Osteoblast (primary cell): ENCODE results near the gene D2HGDH. TPM values are rescaled to one million over a fixed set of nuclear protein-coding genes. Genes with fewer than 3 reads are reported as not detected.
"Not testable (repeated sequence)": the region's sequence is repeated elsewhere in the genome, so short reads cannot be mapped to it uniquely, and the experiment has no call there.

Experiments
- DNase-seq: peaks from one replicate; pipeline ENCODE4 v3.0.0; 2011; ENCODE audit warnings: low spot score, mixed read lengths; ENCODE audit not compliant: insufficient read length; ENCODE audit errors: missing footprints
- H2AFZ ChIP-seq: 2 replicates; pipeline ENCODE4 v1.6.0; 2011; ENCODE audit warnings: mild to moderate bottlenecking, low read length
- H3K27ac ChIP-seq: 2 replicates; pipeline ENCODE4 v1.5.1; 2011; ENCODE audit warnings: mild to moderate bottlenecking, low read depth, low read length, moderate library complexity
- H3K27me3 ChIP-seq: 2 replicates; pipeline ENCODE4 v1.6.0; 2012; ENCODE audit warnings: mild to moderate bottlenecking, control low read depth, inconsistent platforms, low read length, moderate library complexity; ENCODE audit not compliant: insufficient read depth
- H3K36me3 ChIP-seq: 2 replicates; pipeline ENCODE4 v1.5.1; 2011; ENCODE audit warnings: mild to moderate bottlenecking, low read length, control low read depth, moderate library complexity; ENCODE audit not compliant: insufficient read depth
- H3K4me1 ChIP-seq: 2 replicates; pipeline ENCODE4 v1.5.1; 2011; ENCODE audit warnings: mild to moderate bottlenecking, low read length, control low read depth, moderate library complexity; ENCODE audit not compliant: insufficient read depth
- H3K4me2 ChIP-seq: 2 replicates; pipeline ENCODE4 v1.6.0; 2011; ENCODE audit warnings: mild to moderate bottlenecking, low read length; ENCODE audit not compliant: insufficient read depth
- H3K4me3 ChIP-seq: fragments of 200-600 bp; sonication (generic); 3 replicates; pipeline ENCODE4 v1.5.1; 2012; ENCODE audit warnings: mild to moderate bottlenecking, low read length, inconsistent platforms; ENCODE audit not compliant: insufficient read depth
- H3K79me2 ChIP-seq: 2 replicates; pipeline ENCODE4 v1.6.0; 2012; ENCODE audit warnings: mild to moderate bottlenecking, low read length, control low read depth, inconsistent platforms; ENCODE audit not compliant: insufficient read depth
- H3K9me3 ChIP-seq: 2 replicates; pipeline ENCODE4 v1.5.1; 2011; ENCODE audit warnings: low read depth, low read length, control low read depth
- H4K20me1 ChIP-seq: 2 replicates; pipeline ENCODE4 v1.6.0; 2012; ENCODE audit warnings: mild to moderate bottlenecking, low read length, control low read depth; ENCODE audit not compliant: insufficient read depth
- total RNA-seq: library from RNA; depleted of rRNA; stranded (reverse); fragments of >200 nt; gene quantifications from 2 replicates; pipeline ENCODE4 v1.2.3, GENCODE V29; 2012
- TF ChIP-seq, protein P1 (sequence below): IDR thresholded peaks from 2 replicates; pipeline ENCODE4 v1.5.1; 2011; ENCODE audit warnings: mild to moderate bottlenecking, low read depth, low read length, moderate library complexity; ENCODE audit errors: extremely low read depth

Gene D2HGDH
- total RNA-seq, 1 donor, result 15.6 TPM

DNA sequence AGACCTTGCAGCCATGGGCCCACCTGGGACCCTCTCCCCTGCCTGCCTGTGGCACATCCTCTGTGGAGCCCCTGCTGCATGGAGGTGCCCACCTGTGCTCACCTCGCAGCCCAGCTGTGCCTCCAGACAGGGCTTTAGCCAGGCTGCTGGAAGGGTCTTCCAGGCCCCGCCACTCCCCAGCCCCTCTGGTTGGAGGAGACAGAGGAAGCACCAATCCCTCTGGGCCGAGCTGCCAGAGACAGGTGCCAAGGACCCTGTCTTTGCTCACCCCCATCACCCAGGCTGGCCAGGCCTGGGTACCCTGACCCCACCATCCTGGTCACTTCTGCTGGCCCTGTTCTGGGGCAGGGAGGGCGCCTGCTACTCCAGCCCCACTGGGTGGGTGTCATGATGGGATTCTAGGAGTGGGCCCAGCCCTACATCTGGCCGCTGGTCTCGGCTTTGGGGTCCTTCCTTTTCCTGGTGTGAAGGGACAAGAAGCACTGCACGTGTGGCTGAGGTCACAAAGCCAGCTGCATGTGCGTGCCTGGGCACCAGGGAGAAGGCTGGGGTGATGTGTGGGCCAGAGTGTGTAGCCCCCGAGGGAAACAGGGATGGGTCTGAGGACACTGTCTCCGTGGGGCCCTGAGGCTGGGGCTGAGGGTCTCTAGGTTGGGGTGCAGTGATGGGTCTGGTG lies 65.2 kb downstream of the D2HGDH start:
- H3K4me1 ChIP-seq, result no peaks in the 10 kb centered on the region
- H3K79me2 ChIP-seq, result no peaks in the 10 kb centered on the region
- H3K4me2 ChIP-seq, result no peak overlapping the region
- no peak overlapping the region for H3K4me3 ChIP-seq
- no peaks in the 10 kb centered on the region for H4K20me1 ChIP-seq
- H3K27ac ChIP-seq, result no peak overlapping the region
- H2AFZ ChIP-seq, result no peak overlapping the region
- peaks cover 36% of the 10 kb centered on the region for H3K27me3 ChIP-seq
- peak; percentile 72 for DNase-seq
- TF ChIP-seq, protein P1, sequence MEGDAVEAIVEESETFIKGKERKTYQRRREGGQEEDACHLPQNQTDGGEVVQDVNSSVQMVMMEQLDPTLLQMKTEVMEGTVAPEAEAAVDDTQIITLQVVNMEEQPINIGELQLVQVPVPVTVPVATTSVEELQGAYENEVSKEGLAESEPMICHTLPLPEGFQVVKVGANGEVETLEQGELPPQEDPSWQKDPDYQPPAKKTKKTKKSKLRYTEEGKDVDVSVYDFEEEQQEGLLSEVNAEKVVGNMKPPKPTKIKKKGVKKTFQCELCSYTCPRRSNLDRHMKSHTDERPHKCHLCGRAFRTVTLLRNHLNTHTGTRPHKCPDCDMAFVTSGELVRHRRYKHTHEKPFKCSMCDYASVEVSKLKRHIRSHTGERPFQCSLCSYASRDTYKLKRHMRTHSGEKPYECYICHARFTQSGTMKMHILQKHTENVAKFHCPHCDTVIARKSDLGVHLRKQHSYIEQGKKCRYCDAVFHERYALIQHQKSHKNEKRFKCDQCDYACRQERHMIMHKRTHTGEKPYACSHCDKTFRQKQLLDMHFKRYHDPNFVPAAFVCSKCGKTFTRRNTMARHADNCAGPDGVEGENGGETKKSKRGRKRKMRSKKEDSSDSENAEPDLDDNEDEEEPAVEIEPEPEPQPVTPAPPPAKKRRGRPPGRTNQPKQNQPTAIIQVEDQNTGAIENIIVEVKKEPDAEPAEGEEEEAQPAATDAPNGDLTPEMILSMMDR, result no peak
- no peaks in the 10 kb centered on the region for H3K36me3 ChIP-seq
- no peaks in the 10 kb centered on the region for H3K9me3 ChIP-seq

DNA sequence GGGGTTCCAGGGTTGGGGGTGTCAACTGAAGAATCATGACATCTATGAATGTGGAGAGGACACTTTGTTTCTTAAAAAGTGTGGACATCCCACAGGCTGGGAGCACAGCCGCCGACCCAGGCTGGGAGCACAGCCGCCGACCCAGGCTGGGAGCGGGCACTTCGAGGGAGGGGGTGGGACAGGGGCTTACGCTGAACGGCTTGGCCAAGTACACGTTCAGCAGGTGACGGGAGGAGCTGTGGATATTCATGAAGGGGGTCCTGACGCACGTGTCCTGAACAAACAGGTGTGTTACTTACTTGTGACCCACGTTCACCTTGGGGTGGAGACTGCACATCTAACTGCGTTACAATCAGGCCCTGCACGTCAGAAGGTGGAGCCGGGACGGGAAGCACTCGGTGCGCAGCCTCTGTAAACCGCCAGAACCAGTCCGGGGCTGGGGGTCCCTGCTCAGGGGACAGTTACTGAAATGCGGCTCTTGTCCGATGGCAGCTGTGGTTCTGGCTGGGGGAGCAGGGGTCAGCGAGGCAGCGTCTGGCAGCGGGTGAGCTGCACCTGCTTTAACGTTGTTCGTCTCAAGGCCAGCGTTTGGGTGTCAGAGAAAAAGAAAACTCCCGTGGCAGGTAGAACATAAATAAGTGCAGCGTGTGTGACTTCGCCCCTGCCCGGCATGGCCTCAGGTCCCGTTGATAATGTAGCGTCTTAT lies 65.9 kb downstream of the D2HGDH start:
- peak; percentile 23 for DNase-seq
- H3K9me3 ChIP-seq, H3K79me2 ChIP-seq, H3K36me3 ChIP-seq, H4K20me1 ChIP-seq, H2AFZ ChIP-seq, H3K4me3 ChIP-seq, H3K4me2 ChIP-seq, H3K4me1 ChIP-seq, H3K27ac ChIP-seq: not testable (repeated sequence)
- H3K27me3 ChIP-seq, result peaks cover 35% of the 10 kb centered on the region

DNA sequence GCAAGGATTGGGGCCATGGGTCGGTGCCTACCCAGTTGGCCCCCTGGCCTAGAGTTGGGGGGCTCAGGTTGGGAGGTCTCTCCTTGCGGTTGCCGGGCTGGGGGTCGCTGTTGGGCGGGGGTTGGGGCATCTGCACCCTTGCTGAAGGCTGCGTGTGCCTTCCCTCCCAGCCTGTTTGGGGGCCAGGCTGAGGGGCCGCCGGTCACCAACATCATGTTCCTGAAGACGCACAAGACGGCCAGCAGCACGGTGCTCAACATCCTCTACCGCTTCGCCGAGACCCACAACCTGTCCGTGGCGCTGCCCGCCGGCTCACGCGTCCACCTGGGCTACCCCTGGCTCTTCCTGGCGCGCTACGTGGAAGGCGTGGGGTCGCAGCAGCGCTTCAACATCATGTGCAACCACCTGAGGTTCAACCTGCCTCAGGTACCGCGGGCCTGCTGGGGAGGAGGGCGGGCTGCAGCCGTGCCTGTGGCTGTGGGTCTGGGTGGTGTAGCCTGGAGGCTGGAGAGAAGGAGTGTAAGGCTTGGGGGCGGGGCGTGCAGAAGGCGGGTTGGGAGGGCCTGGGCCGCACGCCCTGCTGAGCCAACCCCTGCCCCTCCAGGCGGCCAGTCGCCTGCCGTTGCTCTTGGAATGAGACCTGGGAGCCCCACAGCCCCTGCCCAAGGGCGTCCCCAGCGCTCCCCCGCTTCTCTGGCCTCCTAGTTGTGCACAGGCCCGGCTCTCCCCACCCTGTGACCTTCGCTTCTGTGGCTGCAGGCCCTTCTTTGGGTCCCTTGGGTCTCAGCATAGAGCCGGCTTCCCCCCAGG lies 67.4 kb downstream of the D2HGDH start:
- H3K9me3 ChIP-seq, result no peaks in the 10 kb centered on the region
- no peaks in the 10 kb centered on the region for H3K36me3 ChIP-seq
- H2AFZ ChIP-seq, result no peak overlapping the region
- DNase-seq, result peak; percentile 74
- H3K4me3 ChIP-seq, result no peak overlapping the region
- H3K27me3 ChIP-seq, result peaks cover 25% of the 10 kb centered on the region
- no peak overlapping the region for H3K4me2 ChIP-seq
- no peaks in the 10 kb centered on the region for H4K20me1 ChIP-seq
- H3K4me1 ChIP-seq, result no peaks in the 10 kb centered on the region
- H3K79me2 ChIP-seq, result no peaks in the 10 kb centered on the region
- no peak overlapping the region for H3K27ac ChIP-seq
- TF ChIP-seq, protein P1, result no peak

DNA sequence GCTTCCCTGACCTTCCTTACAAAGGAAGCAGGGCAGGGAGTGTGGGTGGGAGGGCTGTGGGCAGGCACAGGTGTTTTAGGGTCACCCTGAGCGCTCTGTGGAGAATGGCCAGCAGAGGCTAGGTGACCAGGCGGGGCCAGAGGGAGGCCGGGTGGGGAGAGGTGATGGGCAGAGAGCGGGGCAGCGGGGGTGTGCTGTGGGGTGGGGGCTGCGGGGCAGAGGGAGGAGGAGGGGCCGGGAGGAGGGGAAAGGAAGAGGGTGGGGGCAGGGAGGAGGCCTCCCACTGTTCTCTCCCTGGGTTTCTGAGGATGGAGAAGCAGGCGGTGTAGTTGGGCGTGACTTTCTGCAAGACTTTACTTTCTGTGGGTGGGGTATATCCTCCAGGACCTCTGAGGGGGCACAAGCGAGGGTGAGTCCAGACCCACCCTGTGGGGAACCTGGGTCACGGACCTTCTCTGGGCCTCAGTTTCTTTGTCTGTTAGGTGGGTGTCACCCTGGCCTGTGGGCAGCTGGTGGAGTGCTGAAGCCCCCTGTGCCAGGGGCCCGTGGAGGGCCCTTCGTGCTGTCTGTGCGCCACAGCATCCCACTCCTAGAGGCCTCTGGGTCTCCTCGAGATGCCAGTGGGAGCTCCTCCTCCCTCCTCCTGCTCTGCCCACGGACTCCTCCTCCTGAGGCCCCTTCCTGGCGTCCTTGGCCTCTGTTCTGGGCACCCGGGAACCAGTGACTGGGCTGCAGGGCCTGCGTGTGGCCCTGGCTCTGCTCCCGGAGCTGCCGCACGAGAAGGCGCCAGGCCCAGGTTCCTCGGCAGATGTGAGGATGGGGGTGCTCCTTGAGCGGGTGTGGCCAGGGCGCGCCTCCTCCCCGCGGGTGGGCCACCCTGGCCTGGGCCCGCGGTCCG lies 68.2 kb downstream of the D2HGDH start:
- Histone ChIP-seq H2AFZ (no peak overlapping the region), H3K4me2 (peak overlapping the region; percentile 70), H3K79me2 (no peaks in the 10 kb centered on the region), H3K4me3 (peak overlapping the region; percentile 63), H4K20me1 (no peaks in the 10 kb centered on the region), H3K27me3 (peaks cover 25% of the 10 kb centered on the region), H3K9me3 (no peaks in the 10 kb centered on the region), H3K27ac (no peak overlapping the region), H3K4me1 (no peaks in the 10 kb centered on the region), H3K36me3 (no peaks in the 10 kb centered on the region)
- TF ChIP-seq, protein P1, result no peak
- peak; percentile 56 for DNase-seq
